ENCODE results near the gene ZNF511. TPM values are rescaled to one million over a fixed set of nuclear protein-coding genes. Genes with fewer than 3 reads are reported as not detected.

Gene ZNF511
- total and polyA plus RNA-seq, 2 of the 4 experiments (the other 2 are of a cell fraction): 13.6 to 32.6 TPM

DNA sequence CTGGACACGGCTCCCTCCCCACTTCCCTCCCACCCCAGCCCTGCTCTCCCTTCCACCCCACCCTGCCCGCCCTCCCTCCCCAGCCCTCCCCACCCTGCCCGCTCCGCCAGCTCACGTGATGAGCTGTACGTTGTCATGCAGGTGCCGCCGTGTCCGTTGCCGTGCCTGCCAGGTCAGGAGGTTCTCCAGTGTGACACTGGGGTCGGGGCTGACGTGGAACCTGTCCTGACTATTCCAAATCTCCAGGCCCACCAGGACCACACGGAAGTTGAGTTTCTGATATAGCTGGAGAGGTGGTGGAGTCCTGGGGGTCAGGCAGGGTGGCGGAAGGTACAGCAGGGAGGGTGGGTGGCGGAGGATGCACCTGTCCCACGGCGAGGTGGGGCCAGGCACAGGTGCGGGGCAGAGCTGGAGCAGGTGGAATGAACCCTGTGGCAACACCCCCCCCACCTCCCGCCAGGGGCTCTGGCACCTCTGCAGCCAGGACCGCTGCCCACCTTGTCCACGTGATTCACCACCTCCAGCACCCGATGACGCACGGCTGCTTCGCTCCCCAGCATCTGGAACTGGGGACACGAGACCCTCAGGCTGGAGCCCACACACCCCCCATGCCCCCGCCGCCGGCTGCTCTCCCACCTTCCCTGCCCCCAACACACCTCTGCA is 36.3 kb upstream of the ZNF511 start:
- no peak overlapping the region for H3K4ac ChIP-seq (ENCODE audit: low read depth, low read length)
- no peak overlapping the region for H2BK20ac ChIP-seq (ENCODE audit: low read depth, low read length)
- no peak overlapping the region for H2BK5ac ChIP-seq (ENCODE audit: low read depth, low read length, poor library complexity, severe bottlenecking)
- ChIA-PET CTCF (no interaction called here), POLR2A (ENCODE audit: unreplicated experiment) (no interaction called here)
- no peak overlapping the region for H3K23ac ChIP-seq (ENCODE audit: low read depth, low read length)
- no peak overlapping the region for H3K18ac ChIP-seq (ENCODE audit: low read depth, low read length)
- H3K79me1 ChIP-seq (ENCODE audit: low read depth in 1 of 2, low read length in 2 of 2): no peaks in the 10 kb centered on the region; a peak in 1 of 4 replicates
- in situ Hi-C loops (cut with MboI; ENCODE audit: low sequenced_read_pairs) (loop anchor here (25.0 kb wide), 1 partner anchor 610 kb away; no protein-coding TSS in a partner anchor), intact Hi-C loops (cut with micrococcal nuclease) (no loop called here), dilution Hi-C loops (cut with HindIII; ENCODE audit: low sequenced_read_pairs, unreplicated experiment) (no loop called here)
- no peak overlapping the region for H3K4me2 ChIP-seq (ENCODE audit: low read depth, low read length)
- no peak overlapping the region for H2AK5ac ChIP-seq (ENCODE audit: low read depth, low read length)
- DNase-seq: no peak
- no peaks in the 10 kb centered on the region for H3K9me3 ChIP-seq (ENCODE audit: control insufficient read depth, insufficient read depth, low read length)
- no peak overlapping the region for H3K56ac ChIP-seq (ENCODE audit: extremely low read depth, insufficient read depth, low read length)
- no peak overlapping the region for H3K27ac ChIP-seq (ENCODE audit: insufficient read depth, low read length)
- H4K91ac ChIP-seq (ENCODE audit: insufficient read depth, low read depth, low read length): no peak overlapping the region
- no peak overlapping the region for H2BK15ac ChIP-seq (ENCODE audit: low read depth, low read length)
- no peak overlapping the region for H2AK9ac ChIP-seq (replicated peaks; ENCODE audit: low read depth, low read length, poor library complexity)
- TF ChIP-seq, protein P1, sequence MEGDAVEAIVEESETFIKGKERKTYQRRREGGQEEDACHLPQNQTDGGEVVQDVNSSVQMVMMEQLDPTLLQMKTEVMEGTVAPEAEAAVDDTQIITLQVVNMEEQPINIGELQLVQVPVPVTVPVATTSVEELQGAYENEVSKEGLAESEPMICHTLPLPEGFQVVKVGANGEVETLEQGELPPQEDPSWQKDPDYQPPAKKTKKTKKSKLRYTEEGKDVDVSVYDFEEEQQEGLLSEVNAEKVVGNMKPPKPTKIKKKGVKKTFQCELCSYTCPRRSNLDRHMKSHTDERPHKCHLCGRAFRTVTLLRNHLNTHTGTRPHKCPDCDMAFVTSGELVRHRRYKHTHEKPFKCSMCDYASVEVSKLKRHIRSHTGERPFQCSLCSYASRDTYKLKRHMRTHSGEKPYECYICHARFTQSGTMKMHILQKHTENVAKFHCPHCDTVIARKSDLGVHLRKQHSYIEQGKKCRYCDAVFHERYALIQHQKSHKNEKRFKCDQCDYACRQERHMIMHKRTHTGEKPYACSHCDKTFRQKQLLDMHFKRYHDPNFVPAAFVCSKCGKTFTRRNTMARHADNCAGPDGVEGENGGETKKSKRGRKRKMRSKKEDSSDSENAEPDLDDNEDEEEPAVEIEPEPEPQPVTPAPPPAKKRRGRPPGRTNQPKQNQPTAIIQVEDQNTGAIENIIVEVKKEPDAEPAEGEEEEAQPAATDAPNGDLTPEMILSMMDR (conservative IDR thresholded peaks at IDR 0.05; ENCODE audit: low read depth, low read length): no peak
- TF ChIP-seq SMC3 (IDR thresholded peaks at IDR 0.05; ENCODE audit: low read depth, low read length) (no peak), MAZ (IDR thresholded peaks at IDR 0.05; ENCODE audit: borderline replicate concordance, low read depth, low read length) (no peak), CHD1 (IDR thresholded peaks at IDR 0.05; ENCODE audit: low read depth, low read length) (no peak), CEBPB (IDR thresholded peaks at IDR 0.05; ENCODE audit: low read depth, low read length) (no peak), FOS (IDR thresholded peaks at IDR 0.05; ENCODE audit: low read depth, low read length) (no peak), MXI1 (IDR thresholded peaks at IDR 0.05; ENCODE audit: borderline replicate concordance, low read depth, low read length) (no peak), RAD21 (IDR thresholded peaks at IDR 0.05; ENCODE audit: low read length) (no peak), RCOR1 (IDR thresholded peaks at IDR 0.05; ENCODE audit: insufficient replicate concordance, low read length) (no peak)
- TF ChIP-seq, protein P2, sequence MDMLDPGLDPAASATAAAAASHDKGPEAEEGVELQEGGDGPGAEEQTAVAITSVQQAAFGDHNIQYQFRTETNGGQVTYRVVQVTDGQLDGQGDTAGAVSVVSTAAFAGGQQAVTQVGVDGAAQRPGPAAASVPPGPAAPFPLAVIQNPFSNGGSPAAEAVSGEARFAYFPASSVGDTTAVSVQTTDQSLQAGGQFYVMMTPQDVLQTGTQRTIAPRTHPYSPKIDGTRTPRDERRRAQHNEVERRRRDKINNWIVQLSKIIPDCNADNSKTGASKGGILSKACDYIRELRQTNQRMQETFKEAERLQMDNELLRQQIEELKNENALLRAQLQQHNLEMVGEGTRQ (IDR thresholded peaks at IDR 0.05; ENCODE audit: low read depth, low read length): no peak
- TF ChIP-seq, protein P3, sequence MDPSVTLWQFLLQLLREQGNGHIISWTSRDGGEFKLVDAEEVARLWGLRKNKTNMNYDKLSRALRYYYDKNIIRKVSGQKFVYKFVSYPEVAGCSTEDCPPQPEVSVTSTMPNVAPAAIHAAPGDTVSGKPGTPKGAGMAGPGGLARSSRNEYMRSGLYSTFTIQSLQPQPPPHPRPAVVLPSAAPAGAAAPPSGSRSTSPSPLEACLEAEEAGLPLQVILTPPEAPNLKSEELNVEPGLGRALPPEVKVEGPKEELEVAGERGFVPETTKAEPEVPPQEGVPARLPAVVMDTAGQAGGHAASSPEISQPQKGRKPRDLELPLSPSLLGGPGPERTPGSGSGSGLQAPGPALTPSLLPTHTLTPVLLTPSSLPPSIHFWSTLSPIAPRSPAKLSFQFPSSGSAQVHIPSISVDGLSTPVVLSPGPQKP (IDR thresholded peaks at IDR 0.05; ENCODE audit: borderline replicate concordance, low read depth, low read length): no peak
- BruUV-seq (replicated peaks): no TSS peak
- H2BK120ac ChIP-seq (ENCODE audit: low read depth, low read length): no peak overlapping the region
- no peaks in the 10 kb centered on the region for H3K9me1 ChIP-seq (ENCODE audit: insufficient read depth, low read length)
- H4K20me1 ChIP-seq (ENCODE audit: insufficient read depth, low read length): no peaks in the 10 kb centered on the region
- H4K5ac ChIP-seq (ENCODE audit: low read depth, low read length): no peak overlapping the region
- H2AFZ ChIP-seq (replicated peaks; ENCODE audit: low read length, poor library complexity): no peak overlapping the region
- WGBS, 2 experiments (ENCODE audit: extremely low coverage in 2 of 2, insufficient read length in 1 of 2): 83% methylated on average over 6 of the region's 29 CpGs; no CpG with 5 or more reads in 1 of the 2 experiments
- peaks cover 4% of the 10 kb centered on the region; the same call in 1 of the 2 replicates for H3K36me3 ChIP-seq (ENCODE audit: control insufficient read depth, insufficient read depth, low read length)
- no peaks in the 10 kb centered on the region for H3K4me1 ChIP-seq (ENCODE audit: control insufficient read depth, insufficient read depth, low read length)
- H3K9ac ChIP-seq (ENCODE audit: low read depth, low read length): no peak overlapping the region
- no peak overlapping the region for H3K14ac ChIP-seq (replicated peaks; ENCODE audit: low read depth, low read length)
- no peak overlapping the region for H3K4me3 ChIP-seq (ENCODE audit: insufficient read depth, low read depth, low read length)
- H4K8ac ChIP-seq (ENCODE audit: low read depth in 2 of 2, low read length in 2 of 2): no peak overlapping the region
- ATAC-seq (ENCODE audit: low read depth): no peak
- H3K27me3 ChIP-seq (ENCODE audit: control insufficient read depth, insufficient read depth, low read length): peaks cover 9% of the 10 kb centered on the region
